Naive thymus-derived CD4-positive, alpha-beta T cell (primary cell): ENCODE measurements around the gene FAM184A. TPM values are rescaled to one million over a fixed set of nuclear protein-coding genes. Genes with fewer than 3 reads are reported as not detected.

ENCODE experiments used
- ATAC-seq: fragments of 150-1000 bp; cut with Tn5 transposase; 2 replicates; pipeline ENCODE4 v1.10.0; 2021; ENCODE audit warnings: mild to moderate bottlenecking, moderate library complexity
- CTCF ChIA-PET: fragments of 350-600 bp; sonication (Branson Sonifier 250); formaldehyde crosslinking; loops from one replicate; lab custom pipeline; 2021; ENCODE audit warnings: antibody characterized with exemption; lab: Charles Lee
- POLR2A ChIA-PET: fragments of 350-600 bp; sonication (Branson Sonifier 250); formaldehyde crosslinking; loops from one replicate; lab custom pipeline; 2021; ENCODE audit warnings: antibody characterized with exemption, inconsistent platforms; lab: Charles Lee
- DNase-seq, 9 donors: peaks; one replicate each; pipeline versions ENCODE4 v3.0.0 to v3.0.0-alpha.2; 2020 to 2022; ENCODE audit warnings: mixed read lengths in 1 of 9
- H3K27ac ChIP-seq: one replicate; pipeline ENCODE4 v1.7.0; 2013; ENCODE audit warnings: mild to moderate bottlenecking, low read depth, low read length, moderate library complexity
- H3K27me3 ChIP-seq, 2 donors: one replicate each; pipeline ENCODE4 v1.7.0; 2013; ENCODE audit warnings: low read length in 2 of 2, mild to moderate bottlenecking in 2 of 2, moderate library complexity in 2 of 2; ENCODE audit not compliant: control insufficient read depth in 2 of 2, insufficient read depth in 2 of 2
- H3K36me3 ChIP-seq, 3 experiments: 1 replicate in 2 of 3; 2 replicates in 1 of 3; pipeline ENCODE4 v1.7.0; 2013; ENCODE audit warnings: low read length in 3 of 3, mild to moderate bottlenecking in 3 of 3, moderate library complexity in 1 of 3; ENCODE audit not compliant: insufficient read depth in 3 of 3, control insufficient read depth in 2 of 3
- H3K4me1 ChIP-seq, 2 donors: one replicate each; pipeline ENCODE4 v1.7.0; 2013; ENCODE audit warnings: low read length in 2 of 2, mild to moderate bottlenecking in 2 of 2, moderate library complexity in 1 of 2; ENCODE audit not compliant: control insufficient read depth in 2 of 2, insufficient read depth in 2 of 2
- H3K4me3 ChIP-seq: 2 replicates; pipeline ENCODE4 v1.7.0; 2013; ENCODE audit warnings: mild to moderate bottlenecking, low read length
- H3K9me3 ChIP-seq, 3 experiments: 1 replicate in 2 of 3; 2 replicates in 1 of 3; pipeline ENCODE4 v1.7.0; 2013; ENCODE audit warnings: low read length in 3 of 3; ENCODE audit not compliant: control insufficient read depth in 2 of 3
- H3K27ac Mint-ChIP-seq, 9 donors: one replicate each; pipeline ENCODE4 v1.8.0; 2020 to 2022; ENCODE audit warnings: mixed read lengths in 9 of 9, mild to moderate bottlenecking in 8 of 9, moderate library complexity in 5 of 9, inconsistent platforms in 2 of 9
- H3K27me3 Mint-ChIP-seq, 5 donors: one replicate each; pipeline ENCODE4 v1.8.0; 2021 to 2022; ENCODE audit warnings: mixed read lengths in 5 of 5, mild to moderate bottlenecking in 1 of 5
- H3K36me3 Mint-ChIP-seq, 5 donors: one replicate each; pipeline ENCODE4 v1.8.0; 2020 to 2022; ENCODE audit warnings: mixed read lengths in 5 of 5, mild to moderate bottlenecking in 3 of 5, inconsistent platforms in 1 of 5
- H3K4me1 Mint-ChIP-seq, 7 donors: one replicate each; pipeline ENCODE4 v1.8.0; 2020 to 2022; ENCODE audit warnings: mixed read lengths in 7 of 7, mild to moderate bottlenecking in 3 of 7, inconsistent platforms in 1 of 7
- H3K4me3 Mint-ChIP-seq, 10 donors: one replicate each; pipeline ENCODE4 v1.8.0; 2020 to 2022; ENCODE audit warnings: mild to moderate bottlenecking in 10 of 10, mixed read lengths in 10 of 10, moderate library complexity in 6 of 10, inconsistent platforms in 2 of 10
- H3K9me3 Mint-ChIP-seq, 11 donors: one replicate each; pipeline ENCODE4 v1.8.0; 2020 to 2022; ENCODE audit warnings: mixed read lengths in 11 of 11, mild to moderate bottlenecking in 4 of 11, inconsistent platforms in 1 of 11, moderate library complexity in 1 of 11
- intact Hi-C, 2 donors: fragments of 100-400 bp; cut with micrococcal nuclease; formaldehyde crosslinking; loops; one replicate each; pipeline ENCODE4 v1.15.1; 2023
- polyA plus RNA-seq, 2 donors: library from polyadenylated mRNA; unstranded; fragments of 300-500 nt; fragmentation: Illumina TruSeq; gene quantifications; one replicate each; pipeline ENCODE4 v1.2.3, GENCODE V29; 2021
- total RNA-seq, 6 experiments: library from RNA in 5 of 6; stranded (reverse) in 5 of 6; gene quantifications; 1 replicate in 5 of 6; 2 replicates in 1 of 6; pipeline ENCODE4 v1.2.3 and lab custom pipeline; 2021 to 2026

FAM184A gene
- total and polyA plus RNA-seq, 7 experiments from 2014 or later = 0.99 to 9.8 (median 6.0) TPM

GRCh38 chr6:119067091-119067490, 11.4 kb downstream of the FAM184A start:
- Histone ChIP-seq H3K36me3 (no peaks in the 10 kb centered on the region), H3K4me3 (no peak overlapping the region), H3K4me1 (no peaks in the 10 kb centered on the region), H3K27ac (no peak overlapping the region), H3K27me3 (no peaks in the 10 kb centered on the region), H3K9me3 (no peaks in the 10 kb centered on the region)
- no peaks in the 10 kb centered on the region for H3K9me3 Mint-ChIP-seq
- H3K36me3 Mint-ChIP-seq = no peaks in the 10 kb centered on the region
- no peak for ATAC-seq
- H3K27me3 Mint-ChIP-seq = no peaks in the 10 kb centered on the region
- ChIA-PET POLR2A (no interaction called here), CTCF (interaction anchor here (0.5 kb wide), 1 partner anchor 495 kb away, joined by 3 read pairs; no protein-coding TSS in a partner anchor)
- H3K4me3 Mint-ChIP-seq = no peak overlapping the region
- intact Hi-C loops = no loop called here
- no peak for DNase-seq
- peaks cover 0 to 3% (median 0%) of the 10 kb centered on the region in 7 donors for H3K4me1 Mint-ChIP-seq
- no peak overlapping the region for H3K27ac Mint-ChIP-seq

GRCh38 chr6:119066517-119066916, 11.9 kb downstream of the FAM184A start:
- ChIA-PET CTCF (no interaction called here), POLR2A (no interaction called here)
- H3K4me3 ChIP-seq = no peak overlapping the region
- no peak for ATAC-seq
- no peaks in the 10 kb centered on the region for H3K4me1 ChIP-seq
- H3K4me3 Mint-ChIP-seq = no peak overlapping the region
- no peak overlapping the region for H3K27ac Mint-ChIP-seq
- H3K27ac ChIP-seq = no peak overlapping the region
- H3K36me3 Mint-ChIP-seq = no peaks in the 10 kb centered on the region
- H3K27me3 ChIP-seq = no peaks in the 10 kb centered on the region
- H3K27me3 Mint-ChIP-seq = no peaks in the 10 kb centered on the region
- H3K9me3 ChIP-seq = no peaks in the 10 kb centered on the region
- no peak for DNase-seq
- no peaks in the 10 kb centered on the region for H3K9me3 Mint-ChIP-seq
- H3K36me3 ChIP-seq = no peaks in the 10 kb centered on the region
- intact Hi-C loops = no loop called here
- H3K4me1 Mint-ChIP-seq = peaks cover 0 to 3% (median 0%) of the 10 kb centered on the region in 7 donors

- no peak overlapping the region for H3K4me3 ChIP-seq
- DNase-seq (no peak), ATAC-seq (no peak)
- H3K27ac Mint-ChIP-seq = no peak overlapping the region
- H3K27me3 Mint-ChIP-seq = no peaks in the 10 kb centered on the region
- intact Hi-C loops = no loop called here
- no peaks in the 10 kb centered on the region for H3K36me3 Mint-ChIP-seq
- no peaks in the 10 kb centered on the region for H3K27me3 ChIP-seq
- H3K36me3 ChIP-seq = no peaks in the 10 kb centered on the region
- ChIA-PET CTCF (no interaction called here), POLR2A (no interaction called here)
- no peak overlapping the region for H3K27ac ChIP-seq
- H3K9me3 Mint-ChIP-seq = no peaks in the 10 kb centered on the region
- H3K9me3 ChIP-seq = no peaks in the 10 kb centered on the region
- no peak overlapping the region for H3K4me3 Mint-ChIP-seq
- H3K4me1 Mint-ChIP-seq = peaks cover 0 to 2% (median 2%) of the 10 kb centered on the region in 7 donors
- no peaks in the 10 kb centered on the region for H3K4me1 ChIP-seq
These were observed 12.5 kb downstream of the FAM184A start for GRCh38 chr6:119065955-119066354.

GRCh38 chr6:119065382-119065781, 13.1 kb downstream of the FAM184A start:
- no peak overlapping the region for H3K27ac ChIP-seq
- H3K9me3 ChIP-seq = no peaks in the 10 kb centered on the region
- intact Hi-C loops = no loop called here
- Mint-ChIP-seq H3K27ac (no peak overlapping the region), H3K27me3 (no peaks in the 10 kb centered on the region), H3K36me3 (no peaks in the 10 kb centered on the region), H3K9me3 (no peaks in the 10 kb centered on the region), H3K4me3 (no peak overlapping the region), H3K4me1 (peaks cover 0 to 7% (median 6%) of the 10 kb centered on the region in 7 donors)
- H3K27me3 ChIP-seq = no peaks in the 10 kb centered on the region
- no peak for ATAC-seq
- no peaks in the 10 kb centered on the region for H3K36me3 ChIP-seq
- no peak overlapping the region for H3K4me3 ChIP-seq
- no peaks in the 10 kb centered on the region for H3K4me1 ChIP-seq
- DNase-seq = no peak
- ChIA-PET CTCF (no interaction called here), POLR2A (no interaction called here)

- no peaks in the 10 kb centered on the region for H3K36me3 ChIP-seq
- POLR2A ChIA-PET = interaction anchor here (0.6 kb wide), 1 partner anchor 38 kb away, joined by 3 read pairs; no protein-coding TSS in a partner anchor
- Mint-ChIP-seq H3K4me3 (no peak overlapping the region), H3K27me3 (no peaks in the 10 kb centered on the region), H3K4me1 (peaks cover 0 to 11% (median 10%) of the 10 kb centered on the region in 7 donors), H3K27ac (no peak overlapping the region), H3K9me3 (no peaks in the 10 kb centered on the region), H3K36me3 (peaks cover 0 to 4% (median 0%) of the 10 kb centered on the region in 5 donors)
- no peak overlapping the region for H3K4me3 ChIP-seq
- H3K27ac ChIP-seq = no peak overlapping the region
- ATAC-seq = no peak
- CTCF ChIA-PET = interaction anchor here (1.0 to 1.1 kb wide), 2 partner anchors 9 to 47 kb away, joined by 3 read pairs; no protein-coding TSS in a partner anchor
- no peaks in the 10 kb centered on the region for H3K27me3 ChIP-seq
- no peaks in the 10 kb centered on the region for H3K9me3 ChIP-seq
- DNase-seq = no peak
- intact Hi-C loops = no loop called here
- no peaks in the 10 kb centered on the region for H3K4me1 ChIP-seq
These were observed 15.0 kb downstream of the FAM184A start for GRCh38 chr6:119063491-119063890.

- H3K4me1 Mint-ChIP-seq = peaks cover 0 to 11% (median 10%) of the 10 kb centered on the region in 7 donors
- no peak overlapping the region for H3K4me3 Mint-ChIP-seq
- no peak overlapping the region for H3K4me3 ChIP-seq
- no peaks in the 10 kb centered on the region for H3K36me3 ChIP-seq
- DNase-seq (no peak), ATAC-seq (no peak)
- no peaks in the 10 kb centered on the region for H3K27me3 Mint-ChIP-seq
- H3K27ac ChIP-seq = no peak overlapping the region
- no peaks in the 10 kb centered on the region for H3K9me3 Mint-ChIP-seq
- no peaks in the 10 kb centered on the region for H3K9me3 ChIP-seq
- H3K27me3 ChIP-seq = no peaks in the 10 kb centered on the region
- no peak overlapping the region for H3K27ac Mint-ChIP-seq
- H3K36me3 Mint-ChIP-seq = peaks cover 0 to 4% (median 0%) of the 10 kb centered on the region in 5 donors
- ChIA-PET POLR2A (interaction anchor here (1.3 kb wide), 1 partner anchor 17 kb away, joined by 3 read pairs; the partner anchor contains the start of gene FAM184A), CTCF (no interaction called here)
- H3K4me1 ChIP-seq = no peaks in the 10 kb centered on the region
- intact Hi-C loops = loop anchor here (2.0 kb wide), 1 partner anchor 16 kb away; no protein-coding TSS in a partner anchor
These were observed 17.2 kb downstream of the FAM184A start for GRCh38 chr6:119061215-119061614.
